ENCODE data around the gene ARL16. TPM values are rescaled to one million over a fixed set of nuclear protein-coding genes. Genes with fewer than 3 reads are reported as not detected.

Gene ARL16
- total and polyA plus RNA-seq, 2 of the 8 experiments (the other 6 are each of a cell fraction or from before 2014, with no cell fraction given): 37.0 to 60.8 TPM

DNA sequence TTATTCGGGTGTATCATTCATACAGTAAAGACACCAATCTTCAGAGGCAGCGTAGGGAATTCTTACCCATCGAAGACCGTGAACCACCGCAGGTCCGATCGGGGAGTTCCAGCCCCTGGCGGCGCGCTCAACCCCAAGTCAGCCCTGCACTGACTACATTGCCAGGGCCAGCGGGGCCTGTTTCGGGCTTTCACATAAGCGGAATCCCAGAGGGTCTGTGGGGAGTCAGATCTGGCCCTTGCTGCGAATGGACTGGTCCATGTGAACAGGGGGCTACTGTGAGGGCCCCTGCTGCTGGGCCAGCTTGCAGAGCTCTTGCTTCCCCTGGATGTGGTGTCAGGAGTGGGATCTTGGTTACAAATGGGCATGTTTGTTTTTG, 34.9 kb downstream of the ARL16 start (continued):
- TF ChIP-seq, protein P1, sequence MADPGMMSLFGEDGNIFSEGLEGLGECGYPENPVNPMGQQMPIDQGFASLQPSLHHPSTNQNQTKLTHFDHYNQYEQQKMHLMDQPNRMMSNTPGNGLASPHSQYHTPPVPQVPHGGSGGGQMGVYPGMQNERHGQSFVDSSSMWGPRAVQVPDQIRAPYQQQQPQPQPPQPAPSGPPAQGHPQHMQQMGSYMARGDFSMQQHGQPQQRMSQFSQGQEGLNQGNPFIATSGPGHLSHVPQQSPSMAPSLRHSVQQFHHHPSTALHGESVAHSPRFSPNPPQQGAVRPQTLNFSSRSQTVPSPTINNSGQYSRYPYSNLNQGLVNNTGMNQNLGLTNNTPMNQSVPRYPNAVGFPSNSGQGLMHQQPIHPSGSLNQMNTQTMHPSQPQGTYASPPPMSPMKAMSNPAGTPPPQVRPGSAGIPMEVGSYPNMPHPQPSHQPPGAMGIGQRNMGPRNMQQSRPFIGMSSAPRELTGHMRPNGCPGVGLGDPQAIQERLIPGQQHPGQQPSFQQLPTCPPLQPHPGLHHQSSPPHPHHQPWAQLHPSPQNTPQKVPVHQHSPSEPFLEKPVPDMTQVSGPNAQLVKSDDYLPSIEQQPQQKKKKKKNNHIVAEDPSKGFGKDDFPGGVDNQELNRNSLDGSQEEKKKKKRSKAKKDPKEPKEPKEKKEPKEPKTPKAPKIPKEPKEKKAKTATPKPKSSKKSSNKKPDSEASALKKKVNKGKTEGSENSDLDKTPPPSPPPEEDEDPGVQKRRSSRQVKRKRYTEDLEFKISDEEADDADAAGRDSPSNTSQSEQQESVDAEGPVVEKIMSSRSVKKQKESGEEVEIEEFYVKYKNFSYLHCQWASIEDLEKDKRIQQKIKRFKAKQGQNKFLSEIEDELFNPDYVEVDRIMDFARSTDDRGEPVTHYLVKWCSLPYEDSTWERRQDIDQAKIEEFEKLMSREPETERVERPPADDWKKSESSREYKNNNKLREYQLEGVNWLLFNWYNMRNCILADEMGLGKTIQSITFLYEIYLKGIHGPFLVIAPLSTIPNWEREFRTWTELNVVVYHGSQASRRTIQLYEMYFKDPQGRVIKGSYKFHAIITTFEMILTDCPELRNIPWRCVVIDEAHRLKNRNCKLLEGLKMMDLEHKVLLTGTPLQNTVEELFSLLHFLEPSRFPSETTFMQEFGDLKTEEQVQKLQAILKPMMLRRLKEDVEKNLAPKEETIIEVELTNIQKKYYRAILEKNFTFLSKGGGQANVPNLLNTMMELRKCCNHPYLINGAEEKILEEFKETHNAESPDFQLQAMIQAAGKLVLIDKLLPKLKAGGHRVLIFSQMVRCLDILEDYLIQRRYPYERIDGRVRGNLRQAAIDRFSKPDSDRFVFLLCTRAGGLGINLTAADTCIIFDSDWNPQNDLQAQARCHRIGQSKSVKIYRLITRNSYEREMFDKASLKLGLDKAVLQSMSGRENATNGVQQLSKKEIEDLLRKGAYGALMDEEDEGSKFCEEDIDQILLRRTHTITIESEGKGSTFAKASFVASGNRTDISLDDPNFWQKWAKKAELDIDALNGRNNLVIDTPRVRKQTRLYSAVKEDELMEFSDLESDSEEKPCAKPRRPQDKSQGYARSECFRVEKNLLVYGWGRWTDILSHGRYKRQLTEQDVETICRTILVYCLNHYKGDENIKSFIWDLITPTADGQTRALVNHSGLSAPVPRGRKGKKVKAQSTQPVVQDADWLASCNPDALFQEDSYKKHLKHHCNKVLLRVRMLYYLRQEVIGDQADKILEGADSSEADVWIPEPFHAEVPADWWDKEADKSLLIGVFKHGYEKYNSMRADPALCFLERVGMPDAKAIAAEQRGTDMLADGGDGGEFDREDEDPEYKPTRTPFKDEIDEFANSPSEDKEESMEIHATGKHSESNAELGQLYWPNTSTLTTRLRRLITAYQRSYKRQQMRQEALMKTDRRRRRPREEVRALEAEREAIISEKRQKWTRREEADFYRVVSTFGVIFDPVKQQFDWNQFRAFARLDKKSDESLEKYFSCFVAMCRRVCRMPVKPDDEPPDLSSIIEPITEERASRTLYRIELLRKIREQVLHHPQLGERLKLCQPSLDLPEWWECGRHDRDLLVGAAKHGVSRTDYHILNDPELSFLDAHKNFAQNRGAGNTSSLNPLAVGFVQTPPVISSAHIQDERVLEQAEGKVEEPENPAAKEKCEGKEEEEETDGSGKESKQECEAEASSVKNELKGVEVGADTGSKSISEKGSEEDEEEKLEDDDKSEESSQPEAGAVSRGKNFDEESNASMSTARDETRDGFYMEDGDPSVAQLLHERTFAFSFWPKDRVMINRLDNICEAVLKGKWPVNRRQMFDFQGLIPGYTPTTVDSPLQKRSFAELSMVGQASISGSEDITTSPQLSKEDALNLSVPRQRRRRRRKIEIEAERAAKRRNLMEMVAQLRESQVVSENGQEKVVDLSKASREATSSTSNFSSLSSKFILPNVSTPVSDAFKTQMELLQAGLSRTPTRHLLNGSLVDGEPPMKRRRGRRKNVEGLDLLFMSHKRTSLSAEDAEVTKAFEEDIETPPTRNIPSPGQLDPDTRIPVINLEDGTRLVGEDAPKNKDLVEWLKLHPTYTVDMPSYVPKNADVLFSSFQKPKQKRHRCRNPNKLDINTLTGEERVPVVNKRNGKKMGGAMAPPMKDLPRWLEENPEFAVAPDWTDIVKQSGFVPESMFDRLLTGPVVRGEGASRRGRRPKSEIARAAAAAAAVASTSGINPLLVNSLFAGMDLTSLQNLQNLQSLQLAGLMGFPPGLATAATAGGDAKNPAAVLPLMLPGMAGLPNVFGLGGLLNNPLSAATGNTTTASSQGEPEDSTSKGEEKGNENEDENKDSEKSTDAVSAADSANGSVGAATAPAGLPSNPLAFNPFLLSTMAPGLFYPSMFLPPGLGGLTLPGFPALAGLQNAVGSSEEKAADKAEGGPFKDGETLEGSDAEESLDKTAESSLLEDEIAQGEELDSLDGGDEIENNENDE (IDR thresholded peaks at IDR 0.05; ENCODE audit: insufficient replicate concordance, low read length): no peak
